Uterus (tissue), 2 donors: ENCODE data around the gene CLNK.

Source experiments
- POLR2A ChIP-seq, 2 donors: fragments of 450-650 bp; IDR thresholded peaks; one replicate each; pipeline ENCODE4 v1.6.1; 2016; ENCODE audit warnings: antibody characterized with exemption in 2 of 2, mild to moderate bottlenecking in 1 of 2, moderate library complexity in 1 of 2
- TF ChIP-seq, protein P1 (sequence below), 4 experiments: fragments of 200-600 bp in 2 of 4; fragments of 450-650 bp in 2 of 4; sonication (generic) in 2 of 4; IDR thresholded peaks; one replicate each; pipeline ENCODE4 v1.5.1; 2016 to 2019; ENCODE audit warnings: antibody characterized with exemption in 4 of 4, mild to moderate bottlenecking in 2 of 4, moderate library complexity in 1 of 4

DNA sequence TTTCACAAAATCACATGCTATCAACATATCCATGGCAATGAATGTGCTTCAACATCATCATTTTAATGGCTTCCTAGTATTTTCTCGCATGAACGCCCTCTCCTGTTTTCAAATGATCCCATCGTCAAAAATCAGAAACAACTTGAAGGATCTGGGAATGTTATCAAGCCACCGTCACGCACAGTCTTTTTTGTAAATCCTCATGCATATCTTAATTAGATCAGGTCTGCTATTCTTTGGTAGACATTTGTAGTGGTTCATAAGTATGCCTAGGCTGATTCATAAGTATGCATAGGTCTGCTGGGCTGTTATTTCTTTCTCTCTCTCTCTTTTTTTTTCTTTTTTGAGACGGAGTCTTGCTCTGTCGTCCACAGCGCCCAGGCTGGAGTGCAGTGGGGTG lies 101.6 kb downstream of the CLNK start:
- TF ChIP-seq, protein P1, sequence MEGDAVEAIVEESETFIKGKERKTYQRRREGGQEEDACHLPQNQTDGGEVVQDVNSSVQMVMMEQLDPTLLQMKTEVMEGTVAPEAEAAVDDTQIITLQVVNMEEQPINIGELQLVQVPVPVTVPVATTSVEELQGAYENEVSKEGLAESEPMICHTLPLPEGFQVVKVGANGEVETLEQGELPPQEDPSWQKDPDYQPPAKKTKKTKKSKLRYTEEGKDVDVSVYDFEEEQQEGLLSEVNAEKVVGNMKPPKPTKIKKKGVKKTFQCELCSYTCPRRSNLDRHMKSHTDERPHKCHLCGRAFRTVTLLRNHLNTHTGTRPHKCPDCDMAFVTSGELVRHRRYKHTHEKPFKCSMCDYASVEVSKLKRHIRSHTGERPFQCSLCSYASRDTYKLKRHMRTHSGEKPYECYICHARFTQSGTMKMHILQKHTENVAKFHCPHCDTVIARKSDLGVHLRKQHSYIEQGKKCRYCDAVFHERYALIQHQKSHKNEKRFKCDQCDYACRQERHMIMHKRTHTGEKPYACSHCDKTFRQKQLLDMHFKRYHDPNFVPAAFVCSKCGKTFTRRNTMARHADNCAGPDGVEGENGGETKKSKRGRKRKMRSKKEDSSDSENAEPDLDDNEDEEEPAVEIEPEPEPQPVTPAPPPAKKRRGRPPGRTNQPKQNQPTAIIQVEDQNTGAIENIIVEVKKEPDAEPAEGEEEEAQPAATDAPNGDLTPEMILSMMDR (IDR thresholded peaks at IDR 0.05) = no peak
- TF ChIP-seq POLR2A (IDR thresholded peaks at IDR 0.05) = no peak
